MCF 10A (cell line): Measurements from ENCODE around the gene HDAC10. TPM values are rescaled to one million over a fixed set of nuclear protein-coding genes. Genes with fewer than 3 reads are reported as not detected.

Experiments used
- BruUV-seq: library from RNA; stranded (reverse); fragments of 400-500 nt; replicated peaks from 2 replicates; lab custom pipeline; 2021; lab: Mats Ljungman, UMichigan
- CTCF ChIA-PET: fragments of 300-600 bp; sonication (Branson Sonifier 250); formaldehyde crosslinking; extraction: SDS; loops from one replicate; lab custom pipeline; 2021; ENCODE audit warnings: antibody characterized with exemption, inconsistent platforms; lab: Yijun Ruan, JAX
- POLR2A ChIA-PET: fragments of 300-600, 350-650 bp; sonication (Branson Sonifier 250); formaldehyde crosslinking; extraction: SDS; loops from one replicate; lab custom pipeline; 2020; ENCODE audit warnings: antibody characterized with exemption, inconsistent platforms; lab: Yijun Ruan, JAX
- DNase-seq: peaks from one replicate; pipeline ENCODE4 v3.0.0-alpha.2; 2018; ENCODE audit not compliant: unreplicated experiment
- H3K27ac Mint-ChIP-seq: one replicate; pipeline ENCODE4 v1.8.0; 2022; ENCODE audit warnings: mild to moderate bottlenecking, low read depth, mixed read lengths; ENCODE audit not compliant: unreplicated experiment
- H3K27me3 Mint-ChIP-seq: one replicate; pipeline ENCODE4 v1.8.0; 2022; ENCODE audit warnings: mixed read lengths; ENCODE audit not compliant: insufficient read depth, unreplicated experiment
- H3K36me3 Mint-ChIP-seq: one replicate; pipeline ENCODE4 v1.8.0; 2022; ENCODE audit warnings: mild to moderate bottlenecking, moderate library complexity, mixed read lengths; ENCODE audit not compliant: insufficient read depth, unreplicated experiment
- H3K4me1 Mint-ChIP-seq: one replicate; pipeline ENCODE4 v1.8.0; 2022; ENCODE audit warnings: mixed read lengths; ENCODE audit not compliant: insufficient read depth, unreplicated experiment
- H3K4me3 Mint-ChIP-seq: one replicate; pipeline ENCODE4 v1.8.0; 2022; ENCODE audit warnings: mild to moderate bottlenecking, moderate library complexity, mixed read lengths; ENCODE audit not compliant: unreplicated experiment
- H3K9me3 Mint-ChIP-seq: one replicate; pipeline ENCODE4 v1.8.0; 2022; ENCODE audit warnings: mixed read lengths; ENCODE audit not compliant: unreplicated experiment
- CTCF ChIP-seq: fragments of 200-600 bp; IDR thresholded peaks from one replicate; pipeline ENCODE4 v1.8.0; 2022; ENCODE audit warnings: antibody characterized with exemption, mild to moderate bottlenecking; ENCODE audit not compliant: unreplicated experiment
- intact Hi-C: fragments of 100-400 bp; cut with micrococcal nuclease; formaldehyde crosslinking; loops from 2 replicates; pipeline ENCODE4 v1.14.1; 2022
- total RNA-seq: library from RNA; stranded (reverse); gene quantifications from 2 replicates; pipeline ENCODE4 v1.2.3, GENCODE V29; 2022

HDAC10 gene
- total RNA-seq, 1 experiment from 2014 or later: 27.5 TPM

- TF ChIP-seq CTCF: no peak
- CTCF ChIA-PET: interaction anchor here (1.0 to 2.9 kb wide), 2 partner anchors 17 to 25 kb away, joined by 3 to 8 read pairs; no protein-coding TSS in a partner anchor
- H3K27ac Mint-ChIP-seq: no peak overlapping the region
Observed at GRCh38 chr22:50224071-50224470, 27.0 kb downstream of the HDAC10 start.

GRCh38 chr22:50222508-50222907, 28.6 kb downstream of the HDAC10 start:
- TF ChIP-seq CTCF: no peak
- H3K27me3 Mint-ChIP-seq: no peaks in the 10 kb centered on the region
- no peaks in the 10 kb centered on the region for H3K9me3 Mint-ChIP-seq
- ChIA-PET CTCF (interaction anchor here (2.9 kb wide), 1 partner anchor 18 kb away, joined by 8 read pairs; no protein-coding TSS in a partner anchor), POLR2A (interaction anchor here (0.6 to 1.1 kb wide), 3 partner anchors 21 to 504 kb away, joined by 3 read pairs; no protein-coding TSS in a partner anchor)
- DNase-seq: no peak
- no peak overlapping the region for H3K4me3 Mint-ChIP-seq
- no TSS peak for BruUV-seq
- no peak overlapping the region for H3K27ac Mint-ChIP-seq
- peaks cover 57% of the 10 kb centered on the region for H3K36me3 Mint-ChIP-seq
- intact Hi-C loops: no loop called here
- H3K4me1 Mint-ChIP-seq: no peaks in the 10 kb centered on the region

More at GRCh38 chr22:50224071-50224470, 27.0 kb downstream of the HDAC10 start:
- H3K27me3 Mint-ChIP-seq: no peaks in the 10 kb centered on the region
- intact Hi-C loops: no loop called here
- no peak for DNase-seq
- peaks cover 51% of the 10 kb centered on the region for H3K36me3 Mint-ChIP-seq
- BruUV-seq: no TSS peak
- H3K9me3 Mint-ChIP-seq: no peaks in the 10 kb centered on the region
- POLR2A ChIA-PET: no interaction called here
- H3K4me1 Mint-ChIP-seq: no peaks in the 10 kb centered on the region
- H3K4me3 Mint-ChIP-seq: no peak overlapping the region

GRCh38 chr22:50221410-50222300, 29.4 kb downstream of the HDAC10 start:
- Mint-ChIP-seq H3K9me3 (no peaks in the 10 kb centered on the region), H3K4me1 (no peaks in the 10 kb centered on the region), H3K4me3 (no peak overlapping the region), H3K27ac (no peak overlapping the region), H3K27me3 (no peaks in the 10 kb centered on the region), H3K36me3 (peaks cover 64% of the 10 kb centered on the region)
- no peak for TF ChIP-seq CTCF
- BruUV-seq: no TSS peak
- POLR2A ChIA-PET: interaction anchor here (0.6 to 1.1 kb wide), 4 partner anchors 22 to 505 kb away, joined by 3 read pairs; no protein-coding TSS in a partner anchor
- CTCF ChIA-PET: interaction anchor here (0.6 to 2.9 kb wide), 3 partner anchors 19 to 194 kb away, joined by 3 to 8 read pairs (median 4); no protein-coding TSS in a partner anchor
- intact Hi-C loops: no loop called here
- DNase-seq: no peak
